C1 segment of cervical spinal cord (tissue), 14 donors: ENCODE measurements around the gene KCNQ4.
A peak's percentile ranks its signal among the peaks of the same experiment; 100 is the strongest.

Experiments used
- DNase-seq, 14 donors: peaks; one replicate each; lab custom pipeline; 2025; lab: John Stamatoyannopoulos, UW

Gene KCNQ4

DNA sequence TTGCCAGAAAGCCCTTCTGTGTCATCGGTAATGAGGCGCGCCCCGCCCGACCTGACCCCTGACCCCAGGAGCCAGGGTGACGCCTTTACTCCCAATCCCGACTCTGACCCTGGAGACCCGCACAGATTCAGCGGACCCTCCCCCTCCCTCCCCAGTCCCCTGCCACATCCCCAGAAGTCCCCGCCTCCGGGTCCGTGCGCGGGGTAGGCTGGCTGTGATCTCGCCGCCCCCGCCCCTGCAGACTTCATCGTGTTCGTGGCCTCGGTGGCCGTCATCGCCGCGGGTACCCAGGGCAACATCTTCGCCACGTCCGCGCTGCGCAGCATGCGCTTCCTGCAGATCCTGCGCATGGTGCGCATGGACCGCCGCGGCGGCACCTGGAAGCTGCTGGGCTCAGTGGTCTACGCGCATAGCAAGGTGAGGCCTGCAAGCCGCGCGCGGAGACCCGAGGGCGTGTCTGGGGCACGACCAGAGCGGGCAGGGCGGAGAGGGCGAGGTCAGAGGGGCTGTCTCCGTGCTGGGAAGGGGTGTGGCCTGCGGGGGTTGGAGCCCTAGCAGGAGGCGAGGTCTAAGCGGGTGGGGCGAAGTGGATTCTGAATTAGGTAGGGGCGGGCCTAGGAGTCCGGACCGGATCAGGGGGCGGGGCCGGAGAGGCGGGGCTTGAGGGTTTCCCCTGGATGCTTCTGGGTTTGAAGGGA lies 34.8 kb downstream of the KCNQ4 start:
- DNase-seq, result no peak

DNA sequence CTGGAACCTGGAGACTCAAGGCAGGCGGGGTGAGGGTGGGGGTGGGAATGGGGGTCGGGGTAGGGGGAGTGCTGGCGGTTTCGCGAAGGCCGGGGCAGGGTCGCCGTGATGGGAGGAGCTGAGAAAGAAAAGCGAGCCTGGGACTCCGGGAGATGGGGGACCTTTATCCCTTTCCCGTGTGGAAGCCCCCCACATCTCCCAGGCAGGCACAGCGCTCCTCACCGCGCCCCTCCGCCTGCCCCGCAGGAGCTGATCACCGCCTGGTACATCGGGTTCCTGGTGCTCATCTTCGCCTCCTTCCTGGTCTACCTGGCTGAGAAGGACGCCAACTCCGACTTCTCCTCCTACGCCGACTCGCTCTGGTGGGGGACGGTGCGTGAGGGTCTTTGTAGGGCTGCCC lies 35.5 kb downstream of the KCNQ4 start:
- no peak for DNase-seq

DNA sequence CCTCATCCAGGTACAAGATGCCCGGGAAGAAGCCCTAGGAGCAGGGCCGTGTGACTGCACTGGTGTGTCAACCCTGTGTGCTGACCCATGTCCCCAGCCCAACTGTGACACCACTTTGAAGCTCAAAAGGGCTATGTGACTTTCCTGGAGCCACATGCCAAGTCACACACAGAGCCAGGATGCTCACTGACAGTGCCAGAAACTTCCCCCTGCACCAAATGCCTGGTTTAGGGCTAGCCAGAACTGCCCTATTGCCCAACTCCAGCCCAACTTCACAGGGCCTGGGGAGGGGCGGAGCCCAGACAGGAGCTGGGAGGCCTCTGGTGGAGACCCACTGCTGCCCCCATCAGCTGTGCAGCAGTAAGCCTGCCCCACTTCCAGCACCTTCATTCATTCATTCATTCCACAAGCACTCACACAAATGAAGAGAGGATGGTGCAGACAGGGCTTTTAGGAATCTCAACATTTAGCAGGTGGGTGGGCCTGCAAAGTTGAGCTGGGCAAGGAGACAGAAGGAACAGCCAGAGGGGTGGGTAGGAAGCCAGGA lies 36.7 kb downstream of the KCNQ4 start:
- peak in 3 of 14 donors; percentile 31 to 45 (median 45) for DNase-seq

DNA sequence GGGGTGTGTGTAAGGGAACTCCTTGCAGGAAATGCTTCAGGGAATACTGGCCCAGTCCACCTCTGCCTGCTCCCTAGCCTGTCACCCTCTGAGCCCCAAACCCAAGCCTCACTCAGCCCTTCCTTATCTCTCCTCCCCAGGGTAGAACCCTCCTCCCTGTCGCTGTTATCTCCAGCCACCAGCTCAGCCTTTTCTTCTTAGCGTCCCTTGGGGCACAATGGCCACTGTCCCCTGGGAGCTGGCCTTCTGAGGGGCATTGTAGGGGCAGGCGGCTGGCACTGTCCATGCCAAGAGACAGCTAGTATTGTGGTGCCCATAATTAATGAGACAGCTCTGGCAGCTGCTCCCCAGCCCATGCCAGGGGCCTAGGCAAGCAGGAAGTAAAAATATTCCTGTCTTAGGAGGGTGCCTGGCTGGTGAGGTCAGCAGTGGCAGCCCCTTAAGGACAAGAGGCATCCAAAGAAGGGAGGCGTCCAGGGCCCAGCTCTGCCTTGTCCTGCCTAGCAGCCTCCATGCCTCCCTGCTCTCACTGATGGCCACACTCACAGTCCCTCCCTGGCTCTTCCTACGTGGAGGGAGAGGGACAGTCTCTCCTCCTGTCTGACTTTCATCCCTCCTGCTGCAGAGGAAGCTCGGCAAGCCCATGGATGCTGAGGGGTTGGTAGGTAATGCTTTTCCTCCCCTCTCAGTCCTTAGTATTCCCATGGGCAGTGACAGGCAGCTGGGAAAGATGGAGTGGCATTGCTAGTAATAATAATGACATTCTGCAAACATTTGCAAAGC lies 37.5 kb downstream of the KCNQ4 start:
- DNase-seq, result peak in 11 of 14 donors; percentile 16 to 80 (median 62)

DNA sequence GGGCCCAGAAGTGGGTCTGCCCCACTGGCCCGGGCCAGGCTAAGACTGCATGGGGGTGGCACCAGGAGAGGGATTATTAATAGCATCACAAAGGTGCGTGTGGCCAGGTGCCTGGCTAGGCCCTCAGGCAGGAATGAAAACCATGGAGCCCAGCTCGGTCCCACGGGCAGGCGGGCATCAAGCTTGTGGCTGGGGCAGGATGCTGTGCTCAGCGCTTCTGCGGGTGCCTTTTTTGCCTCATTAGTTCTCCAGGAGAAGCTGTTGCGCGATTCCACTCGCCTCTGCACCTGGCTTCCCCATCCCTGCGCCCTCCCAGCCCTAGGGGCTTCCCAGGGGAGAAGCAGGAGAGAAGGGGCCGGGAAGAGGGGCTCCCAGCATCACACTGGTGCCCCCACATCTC lies 39.3 kb downstream of the KCNQ4 start:
- DNase-seq, result no peak

DNA sequence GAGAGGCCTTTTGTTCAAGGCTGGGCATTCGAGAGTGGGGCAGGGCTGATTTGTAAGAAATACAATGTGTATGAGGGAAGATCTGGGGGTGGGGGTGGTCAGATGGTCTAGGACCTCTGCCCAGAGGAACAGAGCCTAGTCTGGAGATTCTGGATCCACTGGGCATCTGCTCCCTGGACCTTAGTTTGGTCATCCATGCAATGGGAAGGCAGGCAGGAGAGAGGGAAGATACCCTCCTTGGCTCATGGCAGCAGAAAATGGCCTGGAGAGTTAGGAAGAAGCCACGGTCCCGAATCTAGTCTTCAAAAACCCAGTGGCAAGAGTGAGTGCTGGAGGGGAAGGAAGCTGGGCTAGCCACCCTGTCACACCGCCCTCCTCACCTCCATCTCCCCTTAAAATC lies 39.8 kb downstream of the KCNQ4 start:
- no peak for DNase-seq

DNA sequence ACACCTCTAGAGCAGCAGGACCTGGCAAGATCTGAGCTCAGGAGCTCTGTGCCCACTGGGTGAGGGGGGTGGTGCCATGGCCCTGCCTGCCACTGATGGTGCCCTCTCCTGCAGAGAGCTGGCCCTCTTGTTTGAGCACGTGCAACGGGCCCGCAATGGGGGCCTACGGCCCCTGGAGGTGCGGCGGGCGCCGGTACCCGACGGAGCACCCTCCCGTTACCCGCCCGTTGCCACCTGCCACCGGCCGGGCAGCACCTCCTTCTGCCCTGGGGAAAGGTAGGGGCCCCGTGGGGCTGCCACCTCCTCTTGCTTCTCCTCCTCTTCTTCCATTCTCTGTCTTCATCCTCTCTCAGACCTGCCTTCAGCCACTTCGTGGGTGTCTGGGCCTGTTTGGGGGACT lies 40.4 kb downstream of the KCNQ4 start:
- DNase-seq, result no peak

DNA sequence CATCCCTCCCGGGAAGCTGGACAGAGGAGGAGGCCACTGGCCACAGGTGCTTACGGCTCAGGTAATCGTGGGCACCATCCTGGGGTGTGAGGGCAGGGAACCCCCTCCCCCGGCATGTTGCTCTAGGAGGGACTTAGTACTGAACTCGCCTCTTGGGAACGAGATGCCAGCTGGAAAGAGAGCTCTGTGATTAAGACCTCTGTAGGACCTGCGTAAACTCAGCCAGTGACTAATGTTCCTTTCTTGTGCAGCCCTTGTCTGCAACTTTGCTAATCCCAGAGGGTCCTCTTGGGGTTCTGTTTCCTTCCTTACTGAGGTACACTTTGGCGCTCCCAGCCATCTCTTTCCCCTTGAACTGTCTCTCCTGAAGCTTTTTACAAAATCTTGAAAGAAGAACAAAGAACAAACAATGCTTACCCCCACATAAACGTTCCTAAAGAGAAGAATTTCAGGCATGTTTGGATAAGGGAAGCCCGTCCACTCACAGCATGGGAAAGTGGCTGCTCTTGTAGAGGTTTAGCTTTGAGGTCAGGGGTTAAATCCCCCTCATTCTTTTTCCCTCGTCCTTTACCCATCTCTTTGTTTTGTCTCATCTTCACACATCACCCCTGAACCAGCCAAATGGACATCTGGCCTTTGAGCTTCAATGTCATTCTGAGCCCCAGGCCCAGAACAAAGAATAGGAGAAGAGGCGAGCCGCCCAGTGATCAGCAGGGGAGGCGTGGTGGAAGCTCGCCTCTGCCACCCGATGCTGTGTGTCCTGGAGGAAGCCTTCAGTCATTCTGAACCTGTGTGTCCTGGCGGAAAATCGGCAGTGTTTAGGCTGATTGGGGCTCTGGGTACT lies 41.2 kb downstream of the KCNQ4 start:
- no peak for DNase-seq

DNA sequence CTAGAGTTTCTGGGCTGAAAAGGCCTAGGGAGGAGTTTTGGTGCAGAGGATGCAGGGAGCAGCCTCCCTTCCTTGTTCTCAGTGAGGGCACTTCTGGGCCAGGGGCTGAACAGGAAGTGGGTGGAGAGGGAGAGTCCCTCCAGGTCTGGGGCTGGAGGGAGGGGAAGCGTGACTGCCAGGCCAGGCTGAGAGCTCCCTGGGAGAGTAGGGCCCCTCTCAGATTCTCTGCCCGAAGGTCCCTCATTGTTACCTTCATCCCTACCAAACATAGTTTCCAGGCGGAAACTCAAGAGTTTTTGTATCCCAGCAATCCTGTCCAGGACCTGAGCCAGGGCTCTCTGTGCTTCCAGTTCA lies 41.8 kb downstream of the KCNQ4 start:
- no peak for DNase-seq

DNA sequence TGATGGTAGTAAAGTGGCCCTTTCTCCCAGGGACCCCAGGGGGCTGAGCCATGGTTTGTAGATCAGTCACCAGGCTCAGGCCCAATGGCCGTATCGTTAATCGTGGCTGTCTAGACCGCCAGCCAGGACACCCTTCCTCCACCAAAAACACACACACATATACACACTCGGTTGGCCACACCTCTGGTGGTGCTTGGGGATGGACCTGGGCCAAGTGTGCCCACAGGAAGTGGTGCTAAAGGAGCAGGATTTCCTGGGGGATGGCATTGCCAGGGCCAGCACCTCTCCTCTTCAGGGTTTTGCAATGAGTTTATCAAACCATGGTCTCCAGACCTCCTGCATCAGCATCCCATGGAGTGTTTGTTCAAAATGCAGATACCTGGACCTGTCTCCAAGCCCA lies 42.4 kb downstream of the KCNQ4 start:
- no peak for DNase-seq

DNA sequence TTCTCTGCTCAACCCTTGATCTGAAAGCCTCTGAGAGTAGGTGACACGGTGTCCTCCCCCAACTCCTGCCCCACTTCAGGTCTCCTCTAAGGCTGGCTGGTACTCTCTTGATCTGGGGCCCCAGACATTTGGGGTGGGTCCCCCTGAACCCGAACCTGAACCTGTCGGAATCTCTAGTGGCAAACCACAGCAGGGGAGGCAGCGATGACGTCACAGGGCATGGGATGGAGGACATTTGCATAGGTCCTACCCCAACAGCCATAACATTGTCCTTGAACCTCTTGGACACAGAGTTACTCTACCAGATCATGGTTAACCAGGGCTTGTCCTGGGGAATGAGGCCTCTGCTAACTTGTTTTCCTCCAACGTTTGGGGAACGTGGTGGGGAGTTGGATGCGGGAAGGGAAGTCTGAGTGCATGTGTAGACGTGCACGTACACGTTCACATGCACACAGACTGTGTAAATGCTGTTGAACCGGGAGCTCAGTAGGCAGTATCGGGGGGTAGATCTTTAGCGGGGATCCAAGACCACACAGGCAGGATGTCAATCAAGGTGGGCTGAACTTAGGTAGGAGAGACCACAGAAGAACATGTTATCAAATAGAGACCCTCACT lies 46.2 kb downstream of the KCNQ4 start:
- no peak for DNase-seq

DNA sequence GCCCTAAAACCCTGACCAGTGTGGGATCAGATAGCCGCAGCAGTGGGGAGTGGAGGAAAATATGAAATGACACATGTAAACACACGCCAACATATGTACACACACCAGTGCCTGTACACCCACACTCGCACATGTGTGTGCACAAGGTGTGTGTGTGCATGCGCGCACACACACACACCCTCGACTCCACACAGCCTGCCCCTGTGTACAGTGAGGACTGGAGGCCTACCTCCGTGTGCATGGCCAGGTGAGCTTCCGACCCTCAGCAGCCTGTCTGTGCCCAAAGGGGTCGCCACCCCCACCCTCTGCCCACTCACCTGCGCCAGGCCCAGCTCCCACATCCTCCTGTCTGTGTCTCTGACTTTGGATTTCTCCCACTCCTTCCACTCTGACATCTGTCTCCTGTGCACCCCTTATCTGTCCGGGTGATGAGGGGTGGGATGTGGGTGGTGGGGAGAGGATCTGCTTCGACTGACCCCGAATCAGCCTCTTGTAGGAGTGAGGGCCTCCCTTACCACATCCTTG lies 46.9 kb downstream of the KCNQ4 start:
- DNase-seq, result no peak

DNA sequence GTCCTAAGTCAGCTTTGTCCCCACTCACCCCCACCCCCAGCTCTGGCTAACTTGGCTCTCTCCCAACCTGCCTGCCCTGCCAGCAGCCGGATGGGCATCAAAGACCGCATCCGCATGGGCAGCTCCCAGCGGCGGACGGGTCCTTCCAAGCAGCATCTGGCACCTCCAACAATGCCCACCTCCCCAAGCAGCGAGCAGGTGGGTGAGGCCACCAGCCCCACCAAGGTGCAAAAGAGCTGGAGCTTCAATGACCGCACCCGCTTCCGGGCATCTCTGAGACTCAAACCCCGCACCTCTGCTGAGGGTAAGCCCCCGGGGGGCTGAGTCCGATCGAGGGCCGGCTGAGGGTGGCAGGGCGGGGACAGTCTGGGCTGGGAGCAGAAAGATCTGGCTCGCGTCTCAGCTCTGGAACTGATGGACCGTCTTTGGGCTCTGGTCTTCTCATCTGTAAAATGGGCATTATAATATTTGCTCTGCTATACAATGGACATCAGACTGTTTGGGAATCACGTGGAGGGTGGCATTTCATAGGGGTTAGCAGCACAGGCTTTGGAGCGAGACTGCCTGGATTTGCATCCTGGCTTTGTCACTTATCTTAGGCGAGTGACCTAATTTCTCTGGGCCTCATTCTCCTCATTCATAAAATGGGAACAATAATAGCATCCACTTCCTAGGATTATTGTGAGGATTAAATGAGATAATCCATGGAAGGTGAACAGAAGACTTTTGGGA lies 47.6 kb downstream of the KCNQ4 start:
- DNase-seq, result no peak

DNA sequence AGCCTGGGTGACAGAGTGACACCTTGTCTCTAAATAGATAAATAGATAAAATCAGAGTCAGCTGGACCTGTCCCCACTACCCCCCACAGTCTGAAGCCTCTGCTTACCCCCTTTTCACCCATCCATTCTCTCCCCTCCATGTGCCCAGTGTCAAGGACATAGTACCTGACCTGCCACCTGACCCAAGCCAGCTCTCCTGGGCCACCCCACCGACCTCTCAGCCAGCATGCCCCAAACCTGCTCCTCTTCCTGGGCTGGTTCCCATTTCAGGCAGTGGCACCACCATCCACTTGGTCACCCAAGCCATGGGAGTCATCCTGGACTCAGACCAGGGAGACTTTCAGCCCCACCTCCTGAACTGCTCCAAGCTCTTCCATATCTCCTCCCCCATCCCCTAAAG lies 50.4 kb downstream of the KCNQ4 start:
- DNase-seq, result no peak

DNA sequence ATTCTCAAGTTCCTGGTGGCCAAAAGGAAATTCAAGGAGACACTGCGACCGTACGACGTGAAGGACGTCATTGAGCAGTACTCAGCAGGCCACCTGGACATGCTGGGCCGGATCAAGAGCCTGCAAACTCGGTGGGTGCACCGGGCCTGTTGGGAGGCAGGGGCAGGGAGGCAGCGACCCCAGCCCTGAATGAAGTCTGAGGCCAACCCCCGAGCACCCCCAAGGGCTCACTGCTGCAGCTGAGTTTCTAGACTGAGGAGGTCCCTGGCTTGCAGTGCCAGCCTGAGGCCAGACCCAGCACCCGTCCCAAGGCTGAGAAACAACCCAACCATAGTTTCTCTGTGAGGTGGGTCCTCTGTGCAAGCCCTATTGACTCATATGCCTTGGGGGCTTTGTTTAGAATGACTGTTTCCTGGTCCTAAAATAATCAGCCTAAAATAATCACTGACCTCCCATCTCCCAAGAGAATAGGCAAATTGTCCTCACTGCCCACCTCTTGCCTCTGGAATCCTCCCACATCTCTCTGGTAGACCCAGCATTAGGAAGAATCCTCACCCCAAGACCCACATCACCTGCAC lies 51.5 kb downstream of the KCNQ4 start:
- DNase-seq, result no peak

DNA sequence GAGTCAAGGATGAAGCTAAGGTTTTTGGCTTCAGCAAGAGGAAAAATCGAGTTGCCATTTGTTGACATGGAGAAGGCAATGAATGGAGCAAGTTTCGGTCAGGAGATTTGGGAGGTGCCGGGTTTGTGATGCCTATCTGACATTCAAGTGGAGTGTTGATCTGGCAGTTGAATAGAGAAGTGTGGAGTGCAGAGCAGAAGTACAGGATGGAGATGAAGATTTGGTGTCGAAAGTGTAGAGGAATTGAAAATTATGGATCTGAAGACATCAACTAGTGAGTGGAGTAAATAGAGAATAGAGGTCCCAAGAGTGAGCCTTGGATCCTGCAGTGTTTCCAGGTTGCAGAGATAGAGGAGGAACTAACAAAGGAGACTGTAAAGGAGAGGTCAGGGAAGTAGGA lies 52.7 kb downstream of the KCNQ4 start:
- DNase-seq, result no peak

DNA sequence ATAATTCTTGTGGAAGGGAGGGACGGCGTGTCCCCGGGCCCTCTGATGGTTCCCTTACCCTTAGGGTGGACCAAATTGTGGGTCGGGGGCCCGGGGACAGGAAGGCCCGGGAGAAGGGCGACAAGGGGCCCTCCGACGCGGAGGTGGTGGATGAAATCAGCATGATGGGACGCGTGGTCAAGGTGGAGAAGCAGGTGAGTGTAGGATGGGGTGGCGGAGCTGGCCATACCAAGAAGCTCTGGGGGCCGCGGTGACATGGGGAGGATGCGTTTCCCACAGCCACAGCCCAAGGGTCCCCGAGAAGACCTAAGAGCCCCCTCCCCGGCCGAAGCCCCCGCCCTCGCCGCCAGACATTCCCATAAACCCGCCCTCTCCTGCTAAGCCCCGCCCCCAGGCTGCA lies 54.0 kb downstream of the KCNQ4 start:
- no peak for DNase-seq

DNA sequence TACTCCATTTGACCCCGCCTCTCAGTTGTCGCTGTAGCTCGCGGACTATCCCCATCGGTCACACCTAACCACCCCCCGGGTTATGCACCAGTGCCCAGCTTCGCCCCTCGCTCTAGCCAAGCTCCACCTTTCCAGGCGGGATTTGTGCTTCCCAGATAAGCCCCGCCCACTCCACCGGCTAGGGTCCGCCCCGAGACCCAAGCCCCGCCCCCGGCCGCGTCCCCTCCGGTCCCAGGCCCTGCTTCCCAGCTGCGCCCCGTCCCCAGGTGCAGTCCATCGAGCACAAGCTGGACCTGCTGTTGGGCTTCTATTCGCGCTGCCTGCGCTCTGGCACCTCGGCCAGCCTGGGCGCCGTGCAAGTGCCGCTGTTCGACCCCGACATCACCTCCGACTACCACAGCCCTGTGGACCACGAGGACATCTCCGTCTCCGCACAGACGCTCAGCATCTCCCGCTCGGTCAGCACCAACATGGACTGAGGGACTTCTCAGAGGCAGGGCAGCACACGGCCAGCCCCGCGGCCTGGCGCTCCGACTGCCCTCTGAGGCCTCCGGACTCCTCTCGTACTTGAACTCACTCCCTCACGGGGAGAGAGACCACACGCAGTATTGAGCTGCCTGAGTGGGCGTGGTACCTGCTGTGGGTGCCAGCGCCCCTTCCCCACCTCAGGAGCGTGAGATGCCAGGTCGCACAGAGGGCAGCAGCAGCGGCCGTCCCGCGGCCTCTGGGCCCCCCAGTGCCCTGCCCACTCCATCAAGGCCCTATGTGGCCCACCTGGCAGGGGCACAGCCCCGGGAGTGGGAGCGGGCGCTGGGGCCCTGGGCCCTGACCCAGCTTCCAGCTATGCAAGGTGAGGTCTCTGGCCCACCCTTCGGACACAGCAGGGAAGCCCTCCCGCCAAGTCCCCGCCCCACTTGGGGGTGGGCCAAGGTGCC lies 54.7 kb downstream of the KCNQ4 start:
- DNase-seq, result no peak
